ENCODE measurements around the gene LRRC43.
A peak's percentile ranks its signal among the peaks of the same experiment; 100 is the strongest.
"Not testable (repeated sequence)": the region's sequence is repeated elsewhere in the genome, so short reads cannot be mapped to it uniquely, and the experiment has no call there.

The LRRC43 gene

GRCh38 chr12:122158700-122159285 is 24.1 kb upstream of the LRRC43 start:
- DNase-seq (ENCODE audit: low read depth): no peak

DNA sequence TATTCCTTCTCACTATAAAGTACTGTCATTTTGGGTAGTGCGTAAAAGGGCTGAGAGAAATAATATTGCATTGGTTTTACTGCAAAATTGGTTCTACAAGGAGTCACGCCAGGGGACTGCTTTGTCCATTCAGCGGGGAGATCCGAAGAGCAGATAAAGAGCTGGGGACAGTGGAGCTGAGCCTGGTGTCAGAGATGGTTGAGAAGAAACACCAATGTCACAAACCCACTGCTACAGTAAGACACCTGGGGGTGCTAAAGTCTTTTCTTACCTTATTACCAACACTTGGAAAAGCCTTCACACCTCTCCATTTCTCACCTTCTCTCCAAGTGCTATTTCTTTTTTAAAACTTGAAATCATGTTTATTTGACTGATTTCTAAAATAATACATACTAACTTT is 23.0 kb upstream of the LRRC43 start:
- DNase-seq (ENCODE audit: low read depth): no peak

GRCh38 chr12:122160761-122161160 is 22.2 kb upstream of the LRRC43 start:
- DNase-seq (ENCODE audit: low read depth): no peak

GRCh38 chr12:122161682-122162081 is 21.2 kb upstream of the LRRC43 start:
- DNase-seq (ENCODE audit: low read depth): no peak

DNA sequence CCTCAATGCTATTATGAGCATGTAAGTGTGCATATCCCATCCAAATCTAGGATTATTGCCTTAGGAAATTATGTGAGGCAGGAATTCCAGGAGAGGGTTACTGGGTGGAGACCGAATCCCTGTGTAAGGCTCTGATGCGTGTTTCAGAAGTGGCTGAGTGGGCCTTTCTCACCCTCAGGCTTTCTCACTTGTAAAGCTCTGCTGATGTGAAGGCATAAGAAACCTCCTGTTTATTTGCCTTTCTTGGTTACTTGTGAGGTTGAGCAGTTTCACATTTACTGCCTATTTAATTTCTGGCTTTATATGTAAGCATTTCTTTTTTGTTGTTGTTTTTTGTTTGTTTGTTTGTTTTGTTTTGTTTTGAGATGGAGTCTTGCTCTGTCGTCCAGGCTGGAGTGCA is 19.9 kb upstream of the LRRC43 start:
- DNase-seq (ENCODE audit: low read depth): no peak

DNA sequence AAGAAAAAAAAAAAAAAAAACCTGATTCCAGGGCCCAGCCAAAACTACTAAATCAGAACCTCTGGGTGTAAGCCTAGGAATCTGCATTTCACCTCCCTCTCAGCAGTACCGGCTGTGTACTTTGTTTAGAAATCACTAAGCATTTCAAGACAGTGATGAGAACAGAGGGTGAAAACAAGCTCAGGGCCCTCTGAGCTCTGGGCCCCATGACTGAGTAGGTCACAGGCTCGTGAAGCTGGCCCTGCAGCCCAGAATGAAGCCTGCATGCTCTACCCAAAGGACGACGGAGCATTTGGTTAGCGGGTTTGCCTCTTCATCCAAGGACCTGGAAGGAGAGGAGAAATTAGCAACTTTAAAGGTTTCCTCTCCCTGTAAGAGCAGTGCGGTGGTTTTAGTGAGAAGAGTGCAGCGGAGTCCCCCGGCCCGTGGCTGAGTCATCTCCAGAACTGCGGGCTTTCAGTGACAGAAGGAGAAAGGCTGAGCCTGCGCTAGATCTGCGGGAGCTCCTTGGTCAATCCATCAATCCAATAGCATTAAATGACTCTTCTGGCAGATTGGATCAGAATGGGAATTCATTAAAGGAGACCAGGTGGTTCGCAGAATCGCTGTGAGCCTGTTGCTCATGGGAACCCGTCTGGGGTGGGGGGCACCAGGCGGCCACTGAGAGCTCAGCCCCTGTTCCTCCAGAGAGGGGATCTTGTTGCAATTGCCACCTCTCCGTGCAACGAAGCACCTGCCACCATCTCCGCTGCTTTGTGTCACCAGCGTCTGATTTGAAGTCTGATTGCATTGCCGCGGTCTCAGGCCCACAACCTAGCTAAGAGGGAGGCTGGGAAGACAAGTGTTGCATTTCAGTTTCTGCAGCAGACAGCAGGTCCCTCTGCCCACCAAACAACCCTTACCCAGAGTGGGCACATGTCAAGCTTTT is 16.2 kb upstream of the LRRC43 start:
- no peak for DNase-seq (ENCODE audit: low read depth)

GRCh38 chr12:122167356-122167925 is 15.5 kb upstream of the LRRC43 start:
- no peak for DNase-seq (ENCODE audit: low read depth)

GRCh38 chr12:122168492-122168891 is 14.4 kb upstream of the LRRC43 start:
- no peak for DNase-seq (ENCODE audit: low read depth)

DNA sequence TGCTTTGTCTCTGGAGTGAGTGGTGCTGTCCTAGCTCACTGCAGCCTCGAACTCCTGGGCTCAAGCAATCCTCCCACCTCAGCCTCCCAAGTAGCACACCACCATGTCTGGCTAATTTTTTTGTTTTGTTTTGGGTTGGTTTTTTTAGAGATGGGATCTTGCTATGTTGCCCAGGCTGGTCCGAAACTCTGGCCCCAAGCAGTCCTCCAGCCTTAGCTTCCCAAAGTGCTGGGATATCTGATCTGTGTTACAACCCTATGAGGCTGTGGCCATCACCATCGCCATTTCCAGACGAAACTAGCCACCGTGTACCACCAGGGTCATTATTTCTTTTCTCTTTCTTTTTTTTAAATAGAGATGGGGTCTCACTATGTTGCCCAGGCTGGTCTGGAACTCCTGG is 11.5 kb upstream of the LRRC43 start:
- no peak for DNase-seq (ENCODE audit: low read depth)

DNA sequence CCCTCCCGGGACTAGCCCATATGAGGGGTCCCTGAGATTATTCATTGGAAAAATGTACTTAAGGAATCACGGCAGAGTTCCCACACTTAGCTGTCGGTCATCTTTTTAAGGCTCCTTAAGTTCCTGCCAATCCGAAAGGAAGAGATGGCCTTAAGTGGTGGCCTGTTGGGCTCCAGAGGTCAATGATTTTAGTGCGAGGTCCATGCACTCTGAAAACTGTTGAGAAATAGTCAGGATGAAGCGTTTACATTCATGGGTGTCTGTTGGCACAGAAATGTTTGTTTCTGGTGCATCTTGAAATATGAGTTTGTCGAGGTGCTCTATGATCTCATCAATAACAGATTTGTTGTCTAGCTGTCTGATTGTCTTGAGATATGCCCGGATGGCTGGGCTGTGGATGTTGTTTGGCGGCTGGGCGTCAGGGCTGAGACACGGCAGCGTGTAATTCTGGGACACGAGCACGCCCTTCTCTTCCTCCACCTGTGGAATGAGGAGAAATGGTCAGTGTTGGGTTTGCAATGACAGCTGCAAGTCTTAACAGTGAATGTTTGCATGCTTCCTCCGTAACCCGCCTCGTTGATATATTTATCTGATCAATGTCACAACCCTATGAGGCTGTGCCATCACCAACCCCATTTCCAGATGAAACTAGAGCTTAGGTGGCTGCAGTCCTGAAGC is 10.5 kb upstream of the LRRC43 start:
- DNase-seq (ENCODE audit: low read depth): no peak

DNA sequence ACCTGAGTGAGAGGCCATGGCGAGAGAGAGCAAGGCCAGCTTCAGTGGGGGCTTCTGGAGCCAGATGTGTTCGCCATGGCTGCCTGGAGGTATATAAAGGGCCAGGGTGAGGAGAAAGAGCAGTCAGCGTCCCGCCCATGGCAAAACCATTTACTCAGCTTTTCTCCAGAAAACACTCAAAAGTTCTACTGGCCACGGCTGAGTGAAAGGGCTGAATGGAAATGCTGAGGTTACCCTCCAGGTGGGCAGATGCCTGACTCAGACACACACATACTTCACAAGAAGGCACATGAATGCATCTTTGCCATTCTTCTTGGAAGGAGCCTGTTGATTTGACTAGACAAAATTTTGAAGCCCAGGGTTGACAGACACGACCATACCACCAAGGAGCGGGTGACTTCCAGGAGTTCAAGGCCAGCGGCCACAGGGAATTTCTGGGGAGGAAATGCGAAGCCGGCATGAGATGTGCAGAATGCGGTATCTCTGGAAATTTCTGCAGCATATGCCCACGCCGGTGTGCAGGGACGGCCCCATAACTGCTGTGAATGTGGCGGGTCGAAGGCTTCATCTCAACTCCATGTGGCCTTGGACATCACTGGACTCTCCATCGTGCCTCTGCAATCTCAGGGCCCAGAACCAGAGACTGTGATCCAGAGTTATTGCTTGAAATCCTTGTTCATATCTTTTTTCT is 8.6 kb upstream of the LRRC43 start, which contains the start of gene IL31:
Gene IL31, minus strand, starts transcription at position 67 of the 691 bp plus-strand sequence. Its CDS starts 49 bp downstream, at position 18.
- DNase-seq (ENCODE audit: low read depth): no peak

- not testable (repeated sequence) for DNase-seq (ENCODE audit: low read depth)
These were observed 6.5 kb upstream of the LRRC43 start for GRCh38 chr12:122176473-122176872.

DNA sequence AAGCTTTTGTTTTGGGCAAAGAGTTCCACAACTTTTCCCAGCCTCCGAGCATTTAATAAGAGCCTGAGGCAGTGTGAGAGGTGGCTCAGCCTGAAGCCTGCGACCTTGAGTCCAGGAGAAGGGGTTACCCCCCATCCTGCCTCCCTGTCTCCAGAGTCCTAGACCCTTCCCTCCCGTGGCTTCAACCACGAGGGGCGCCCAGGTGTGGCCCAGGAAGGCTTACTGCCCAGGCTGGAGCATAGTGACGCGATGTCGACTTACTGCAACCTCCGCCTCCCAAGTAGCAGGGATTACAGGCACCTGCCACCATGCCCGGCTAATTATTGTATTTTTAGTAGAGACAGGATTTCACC is 641 bp downstream of the LRRC43 start:
- no peak for DNase-seq (ENCODE audit: low read depth)

- DNase-seq (ENCODE audit: low read depth): no peak
These were observed 1.6 kb downstream of the LRRC43 start for GRCh38 chr12:122184517-122184916.

DNA sequence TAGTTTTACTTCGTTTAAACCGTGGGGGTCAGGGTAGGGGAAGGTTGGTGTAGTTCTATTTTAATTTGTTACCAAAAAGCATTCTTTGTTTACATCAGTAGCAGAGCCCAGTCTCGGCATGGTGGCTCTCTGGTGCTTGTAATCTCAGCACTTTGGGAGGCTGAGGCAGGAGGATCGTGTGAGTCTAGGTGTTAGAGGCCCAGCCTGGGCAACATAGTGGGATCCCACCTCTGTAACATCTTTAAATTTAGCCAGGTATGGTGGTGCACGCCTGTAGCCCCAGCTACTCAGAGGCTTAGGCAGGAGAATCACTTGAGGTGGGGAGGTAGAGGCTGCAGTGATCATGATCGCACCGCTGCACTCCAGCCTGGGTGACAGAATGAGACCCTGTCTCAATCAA is 2.2 kb downstream of the LRRC43 start:
- DNase-seq (ENCODE audit: low read depth): no peak

GRCh38 chr12:122185494-122186082 is 2.7 kb downstream of the LRRC43 start:
- DNase-seq (ENCODE audit: low read depth): no peak

- DNase-seq (ENCODE audit: low read depth): no peak
These were observed 4.5 kb downstream of the LRRC43 start for GRCh38 chr12:122187466-122187865.

DNA sequence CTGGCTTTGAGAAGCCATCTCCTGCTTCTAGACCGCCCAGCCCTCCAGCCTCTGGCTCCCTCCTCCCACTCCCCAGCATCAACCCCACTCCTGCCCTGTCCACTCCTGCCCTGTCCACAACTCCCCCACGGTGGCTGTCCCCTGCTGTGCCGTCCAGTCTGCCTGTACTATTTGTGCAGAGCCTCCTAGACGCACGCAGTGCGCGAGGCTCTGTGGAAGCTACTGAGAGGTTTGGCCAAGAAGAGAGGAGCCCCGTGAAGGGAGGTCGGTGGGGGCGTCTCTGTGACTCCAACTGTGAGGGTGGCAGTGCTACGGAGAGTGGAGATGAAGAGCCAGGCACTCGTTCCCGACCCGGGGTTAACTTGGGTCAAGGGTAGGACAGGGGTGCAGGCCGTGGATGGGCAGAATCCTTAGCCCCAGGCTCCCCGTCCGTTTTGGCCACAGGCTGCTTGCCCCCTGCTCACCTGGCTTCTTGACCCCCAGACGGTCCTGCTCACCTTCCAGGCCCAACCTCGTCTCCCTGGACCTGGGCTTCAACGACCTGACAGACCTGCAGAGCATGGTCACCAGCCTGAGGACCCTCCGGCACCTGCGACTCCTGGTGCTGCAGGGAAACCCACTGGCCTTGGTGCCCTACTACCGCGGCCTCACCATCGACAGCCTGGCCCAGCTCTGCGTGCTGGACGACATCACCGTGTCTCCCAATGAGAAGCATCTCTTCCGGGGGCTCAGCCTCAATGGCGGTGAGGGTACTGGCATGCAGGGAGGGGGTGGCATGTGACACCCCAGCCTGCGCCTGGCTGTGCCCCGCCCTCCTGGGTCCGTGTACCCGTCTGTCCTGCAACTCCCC is 6.9 kb downstream of the LRRC43 start:
- no peak for DNase-seq (ENCODE audit: low read depth)

GRCh38 chr12:122190842-122191668 is 8.1 kb downstream of the LRRC43 start:
- DNase-seq (ENCODE audit: low read depth): peak; percentile 46

- no peak for DNase-seq (ENCODE audit: low read depth)
These were observed 9.5 kb downstream of the LRRC43 start for GRCh38 chr12:122192441-122192840.

Measured in activated T-cell treated with anti-CD3 and anti-CD28 coated beads for 1 hour (primary cell).